SK-N-MC (cell line): ENCODE data around the gene ZNF585A.

Experiments used
- EZH2 ChIP-seq: fragments of 200-600 bp; sonication (generic); IDR thresholded peaks from one replicate; pipeline ENCODE4 v1.6.1; 2017; ENCODE audit warnings: antibody characterized with exemption
- POLR2AphosphoS5 ChIP-seq: IDR thresholded peaks from 2 replicates; pipeline ENCODE4 v1.6.1; 2012; ENCODE audit warnings: mild to moderate bottlenecking, low read depth, low read length, borderline replicate concordance

- TF ChIP-seq EZH2, result no peak
- TF ChIP-seq POLR2AphosphoS5, result no peak
Measured at GRCh38 chr19:37220383-37220782, 47.9 kb upstream of the ZNF585A start.
